Stimulated activated naive B cell treated with anti-CD40 and anti-IgM and Interleukin-4, amounts not matched to agents 10 μg/mL and 1 μg/mL and 100 μg/mL, for 72 hours (primary cell): ENCODE data around the gene ACSS3.

Experiments used
- ATAC-seq, 2 donors: fragments of 150-1000 bp; cut with Tn5 transposase; replicated peaks; 2 replicates each; pipeline ENCODE4 v1.10.0; 2021; ENCODE audit warnings: moderate library complexity in 1 of 2
- DNase-seq: peaks from one replicate; pipeline ENCODE4 v3.0.0; 2021
- H3K27ac Mint-ChIP-seq: one replicate; pipeline ENCODE4 v1.8.0; 2022; ENCODE audit warnings: mild to moderate bottlenecking, mixed read lengths
- H3K27me3 Mint-ChIP-seq, 2 donors: one replicate each; pipeline ENCODE4 v1.8.0; 2022; ENCODE audit warnings: mixed read lengths in 2 of 2
- H3K36me3 Mint-ChIP-seq, 2 donors: one replicate each; pipeline ENCODE4 v1.8.0; 2022; ENCODE audit warnings: mixed read lengths in 2 of 2, mild to moderate bottlenecking in 1 of 2
- H3K4me1 Mint-ChIP-seq, 2 donors: one replicate each; pipeline ENCODE4 v1.8.0; 2022; ENCODE audit warnings: mixed read lengths in 2 of 2, mild to moderate bottlenecking in 1 of 2
- H3K4me3 Mint-ChIP-seq, 2 donors: one replicate each; pipeline ENCODE4 v1.8.0; 2022; ENCODE audit warnings: mild to moderate bottlenecking in 2 of 2, mixed read lengths in 2 of 2, moderate library complexity in 1 of 2
- H3K9me3 Mint-ChIP-seq, 2 donors: one replicate each; pipeline ENCODE4 v1.8.0; 2022; ENCODE audit warnings: mixed read lengths in 2 of 2, mild to moderate bottlenecking in 1 of 2

Gene ACSS3

DNA sequence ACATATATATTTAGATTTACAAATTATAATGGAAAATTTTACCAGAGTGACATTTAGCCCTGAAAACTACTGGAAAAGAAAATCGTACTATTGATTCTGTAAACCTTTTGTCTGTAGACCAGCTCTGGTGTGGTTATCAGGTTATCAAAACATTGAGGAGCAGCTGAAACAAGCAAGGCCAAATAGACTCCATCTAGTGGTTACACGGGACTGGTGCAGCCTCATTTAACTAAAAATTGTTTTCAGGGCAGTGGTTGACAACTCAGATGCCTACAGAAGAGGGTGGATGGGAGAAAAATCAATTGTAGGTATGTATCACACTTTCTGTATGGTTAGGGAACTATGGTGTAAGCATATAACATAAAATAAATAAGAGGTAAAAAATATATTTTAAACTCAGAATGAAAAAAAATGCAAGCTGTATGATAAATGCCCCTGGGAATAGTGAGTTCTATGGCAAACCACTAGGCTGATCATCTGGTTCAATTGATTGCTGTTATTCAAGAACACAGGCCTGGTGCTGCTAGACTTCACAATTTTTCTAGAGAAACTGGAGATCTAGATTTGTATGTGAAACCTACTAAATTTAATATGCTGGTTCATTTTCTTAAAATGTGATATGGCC is 51.2 kb downstream of the ACSS3 start:
- no peaks in the 10 kb centered on the region for H3K36me3 Mint-ChIP-seq
- DNase-seq (no peak), ATAC-seq (peak; percentile 38 to 39)
- H3K4me3 Mint-ChIP-seq: no peak overlapping the region
- H3K27me3 Mint-ChIP-seq: no peaks in the 10 kb centered on the region
- no peak overlapping the region for H3K27ac Mint-ChIP-seq
- peaks cover 7 to 13% of the 10 kb centered on the region in 2 donors for H3K9me3 Mint-ChIP-seq
- no peaks in the 10 kb centered on the region for H3K4me1 Mint-ChIP-seq

DNA sequence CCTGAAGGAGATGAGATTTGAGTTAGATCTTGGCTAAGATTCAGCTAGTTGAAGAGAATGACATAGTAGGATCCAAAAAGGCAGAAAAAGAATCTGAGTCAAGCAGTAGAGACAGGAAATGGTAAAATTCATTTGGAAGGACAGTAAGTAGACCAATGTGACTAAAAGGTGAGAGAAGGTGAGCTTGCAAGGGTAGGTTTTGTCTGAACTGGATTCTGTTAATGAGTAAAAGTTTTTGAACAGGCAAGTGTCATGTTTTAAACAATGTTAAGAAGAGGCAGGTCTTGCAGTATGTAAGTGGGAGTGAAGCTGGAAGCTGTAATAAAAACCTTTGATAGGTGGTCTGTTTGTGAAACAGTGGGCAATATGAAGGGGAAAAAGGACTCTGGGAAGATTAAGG is 58.6 kb downstream of the ACSS3 start:
- no peaks in the 10 kb centered on the region for H3K27me3 Mint-ChIP-seq
- no peaks in the 10 kb centered on the region for H3K4me1 Mint-ChIP-seq
- no peak overlapping the region for H3K4me3 Mint-ChIP-seq
- no peak for ATAC-seq
- no peak overlapping the region for H3K27ac Mint-ChIP-seq
- peaks cover 4% of the 10 kb centered on the region in 2 donors for H3K9me3 Mint-ChIP-seq
- DNase-seq: no peak
- no peaks in the 10 kb centered on the region for H3K36me3 Mint-ChIP-seq

DNA sequence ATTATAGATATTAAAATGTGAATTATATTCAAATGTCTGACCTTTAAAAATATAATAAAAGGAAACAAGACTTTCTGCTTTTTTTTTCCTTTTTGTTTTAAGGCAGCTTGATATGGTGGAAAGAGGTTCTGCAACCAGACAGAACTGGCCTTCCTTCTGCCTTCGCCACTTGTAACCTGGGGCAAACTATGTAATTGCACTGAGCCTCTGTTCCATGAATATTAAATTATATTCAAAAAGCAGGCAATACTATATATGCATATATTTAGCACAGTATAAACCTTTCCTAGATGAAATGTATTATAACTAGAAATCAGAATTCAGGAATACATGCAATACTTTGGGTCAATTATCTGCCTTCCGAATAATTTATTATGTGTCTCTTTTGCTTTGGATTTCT is 59.9 kb downstream of the ACSS3 start:
- H3K27me3 Mint-ChIP-seq: no peaks in the 10 kb centered on the region
- H3K36me3 Mint-ChIP-seq: no peaks in the 10 kb centered on the region
- no peak for ATAC-seq
- H3K9me3 Mint-ChIP-seq: peaks cover 2 to 4% of the 10 kb centered on the region in 2 donors
- no peak overlapping the region for H3K27ac Mint-ChIP-seq
- no peak overlapping the region for H3K4me3 Mint-ChIP-seq
- H3K4me1 Mint-ChIP-seq: no peaks in the 10 kb centered on the region
- DNase-seq: no peak

DNA sequence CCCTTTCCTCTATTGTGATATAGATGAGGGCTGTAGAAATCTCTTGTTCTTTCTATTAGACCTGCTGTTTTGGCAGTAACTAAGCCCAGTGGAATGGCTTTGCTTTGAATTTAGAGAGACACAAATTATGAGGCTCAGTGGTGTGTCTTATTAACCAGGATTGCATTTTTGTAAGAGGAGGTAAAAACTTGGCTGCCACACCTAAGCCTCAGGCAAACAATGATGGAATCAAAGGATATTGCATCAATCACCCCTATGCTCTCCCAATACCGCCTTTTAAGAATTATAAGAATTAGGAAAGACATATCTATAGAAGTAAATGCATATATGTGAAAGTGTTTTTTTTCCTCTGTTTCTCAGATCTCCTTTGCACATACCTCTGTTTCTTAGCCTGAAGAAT is 63.3 kb downstream of the ACSS3 start:
- H3K36me3 Mint-ChIP-seq: no peaks in the 10 kb centered on the region
- ATAC-seq (no peak), DNase-seq (no peak)
- no peak overlapping the region for H3K4me3 Mint-ChIP-seq
- H3K27me3 Mint-ChIP-seq: no peaks in the 10 kb centered on the region
- H3K27ac Mint-ChIP-seq: no peak overlapping the region
- H3K9me3 Mint-ChIP-seq: no peaks in the 10 kb centered on the region
- H3K4me1 Mint-ChIP-seq: no peaks in the 10 kb centered on the region

DNA sequence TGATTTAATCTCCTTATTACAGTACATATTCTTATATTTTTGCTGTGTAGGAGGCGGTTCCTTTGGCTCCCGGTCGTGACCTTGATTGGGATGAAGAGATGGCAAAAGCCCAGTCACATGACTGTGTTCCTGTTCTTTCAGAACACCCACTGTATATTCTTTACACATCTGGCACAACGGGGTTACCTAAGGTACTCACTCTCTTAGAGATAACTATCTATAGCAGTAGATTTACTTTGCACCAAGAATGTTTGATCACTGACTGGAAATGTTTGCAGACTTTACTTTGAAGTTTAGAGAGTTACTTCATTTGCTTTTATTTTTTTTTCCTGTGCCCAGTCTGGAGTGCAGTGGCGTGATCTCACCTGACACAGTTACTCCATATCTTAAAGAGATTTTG is 65.2 kb downstream of the ACSS3 start:
- no peak for DNase-seq
- Mint-ChIP-seq H3K4me3 (no peak overlapping the region), H3K4me1 (no peaks in the 10 kb centered on the region), H3K9me3 (no peaks in the 10 kb centered on the region), H3K36me3 (no peaks in the 10 kb centered on the region), H3K27me3 (no peaks in the 10 kb centered on the region), H3K27ac (no peak overlapping the region)
- no peak for ATAC-seq

DNA sequence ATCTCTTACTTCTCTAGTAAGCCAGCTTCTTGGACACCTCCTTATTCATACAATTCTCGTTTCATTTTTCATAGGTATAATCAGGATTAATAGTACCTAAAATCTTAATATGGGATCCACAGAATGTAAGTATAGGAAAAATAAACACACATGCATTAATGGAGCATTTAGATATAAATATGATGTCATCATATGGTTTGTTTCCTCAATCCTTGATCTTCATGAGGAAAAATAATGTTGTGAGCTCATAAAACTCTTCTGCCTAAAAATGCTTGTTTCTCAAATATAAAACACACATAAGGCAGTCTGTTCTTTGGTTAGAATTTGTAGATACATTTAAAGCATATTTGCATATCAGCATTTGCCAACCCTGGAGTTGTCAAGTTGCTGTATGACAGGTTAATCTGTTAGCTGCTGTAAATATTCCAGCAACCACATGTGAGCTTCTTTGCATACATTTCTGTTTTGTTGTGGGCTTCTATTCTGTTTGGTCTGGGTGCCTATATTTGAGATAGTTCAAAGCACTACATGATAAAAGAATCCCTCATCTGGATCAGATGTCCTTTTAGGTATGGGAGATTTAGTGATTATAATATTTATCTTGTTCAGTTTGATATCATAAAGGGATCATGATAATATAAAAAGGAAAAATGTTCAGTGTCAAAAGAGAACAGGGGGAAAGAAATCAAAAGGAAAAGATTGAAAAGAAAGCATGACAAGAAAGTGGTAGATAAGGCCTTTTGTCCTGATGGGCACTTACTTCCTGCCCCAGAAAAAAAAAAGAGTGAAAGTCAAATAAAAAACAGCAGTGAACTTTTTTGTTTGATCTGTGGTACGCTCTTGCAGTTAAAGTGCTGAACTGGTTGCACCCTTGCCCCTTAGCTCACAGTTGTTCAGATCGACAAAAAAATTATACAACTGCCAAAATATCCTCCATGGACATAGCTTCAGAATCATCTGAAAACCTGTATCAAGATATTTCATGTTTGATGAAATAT is 68.6 kb downstream of the ACSS3 start:
- no peak overlapping the region for H3K4me3 Mint-ChIP-seq
- H3K9me3 Mint-ChIP-seq: peaks cover 0 to 4% of the 10 kb centered on the region in 2 donors
- no peaks in the 10 kb centered on the region for H3K27me3 Mint-ChIP-seq
- no peak overlapping the region for H3K27ac Mint-ChIP-seq
- no peaks in the 10 kb centered on the region for H3K4me1 Mint-ChIP-seq
- ATAC-seq (no peak), DNase-seq (no peak)
- no peaks in the 10 kb centered on the region for H3K36me3 Mint-ChIP-seq

DNA sequence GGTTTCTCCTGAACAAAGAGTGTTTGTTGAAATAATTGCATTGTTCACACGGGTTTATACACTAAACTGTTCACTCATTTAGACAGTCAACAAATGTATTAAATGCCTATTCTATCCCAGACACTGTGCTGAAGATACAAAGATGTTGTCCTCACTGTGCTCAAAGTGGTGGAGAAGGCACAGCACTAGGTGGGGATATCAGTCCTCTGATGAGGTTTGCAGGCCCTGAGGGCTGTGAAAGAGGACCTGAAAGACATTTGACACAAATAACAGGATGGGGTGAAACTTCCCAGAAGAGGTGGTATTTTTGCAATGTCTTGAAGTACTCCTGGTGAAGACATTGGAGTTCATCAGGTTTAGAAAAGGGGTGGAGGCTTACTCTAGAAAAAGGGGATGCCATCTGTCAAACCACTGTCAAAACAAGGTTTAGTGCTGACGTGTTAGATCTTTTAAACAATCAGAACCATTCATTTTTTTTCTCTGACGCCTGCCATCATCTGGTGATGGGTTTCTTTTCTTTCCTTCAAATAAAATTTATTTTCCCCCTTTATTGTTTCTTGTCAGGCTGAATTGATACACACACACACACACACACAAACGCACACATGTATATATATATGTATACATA is 69.5 kb downstream of the ACSS3 start:
- no peak overlapping the region for H3K27ac Mint-ChIP-seq
- ATAC-seq (no peak), DNase-seq (no peak)
- H3K4me3 Mint-ChIP-seq: no peak overlapping the region
- no peaks in the 10 kb centered on the region for H3K36me3 Mint-ChIP-seq
- peaks cover 0 to 4% of the 10 kb centered on the region in 2 donors for H3K9me3 Mint-ChIP-seq
- H3K27me3 Mint-ChIP-seq: no peaks in the 10 kb centered on the region
- no peaks in the 10 kb centered on the region for H3K4me1 Mint-ChIP-seq

DNA sequence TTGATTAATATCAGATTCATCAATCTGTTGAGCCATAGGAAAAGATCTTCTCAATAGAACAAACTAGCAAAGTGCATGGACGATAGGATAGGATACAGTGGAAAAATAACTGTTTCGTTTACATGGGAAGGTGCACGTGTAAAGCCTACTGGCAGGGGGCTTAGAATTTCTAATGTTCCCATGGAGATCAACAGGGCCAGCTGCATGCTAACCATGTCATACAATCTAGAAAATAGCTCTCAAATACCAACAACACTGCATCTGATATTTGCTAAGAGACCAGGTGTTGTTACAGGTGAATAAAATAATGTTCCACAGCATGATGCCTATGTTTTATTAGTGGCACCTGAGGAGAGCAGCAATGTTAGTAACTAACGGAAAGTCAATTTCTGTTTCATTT is 72.5 kb downstream of the ACSS3 start:
- H3K9me3 Mint-ChIP-seq: peaks cover 0 to 4% of the 10 kb centered on the region in 2 donors
- H3K4me1 Mint-ChIP-seq: no peaks in the 10 kb centered on the region
- ATAC-seq (no peak), DNase-seq (no peak)
- H3K27ac Mint-ChIP-seq: no peak overlapping the region
- no peaks in the 10 kb centered on the region for H3K36me3 Mint-ChIP-seq
- no peak overlapping the region for H3K4me3 Mint-ChIP-seq
- H3K27me3 Mint-ChIP-seq: no peaks in the 10 kb centered on the region

- no peaks in the 10 kb centered on the region for H3K27me3 Mint-ChIP-seq
- H3K4me1 Mint-ChIP-seq: no peaks in the 10 kb centered on the region
- ATAC-seq: no peak
- no peak for DNase-seq
- H3K9me3 Mint-ChIP-seq: peaks cover 0 to 5% of the 10 kb centered on the region in 2 donors
- H3K36me3 Mint-ChIP-seq: no peaks in the 10 kb centered on the region
- H3K27ac Mint-ChIP-seq: no peak overlapping the region
- no peak overlapping the region for H3K4me3 Mint-ChIP-seq
Measured at GRCh38 chr12:81159856-81160255, 82.0 kb downstream of the ACSS3 start.

DNA sequence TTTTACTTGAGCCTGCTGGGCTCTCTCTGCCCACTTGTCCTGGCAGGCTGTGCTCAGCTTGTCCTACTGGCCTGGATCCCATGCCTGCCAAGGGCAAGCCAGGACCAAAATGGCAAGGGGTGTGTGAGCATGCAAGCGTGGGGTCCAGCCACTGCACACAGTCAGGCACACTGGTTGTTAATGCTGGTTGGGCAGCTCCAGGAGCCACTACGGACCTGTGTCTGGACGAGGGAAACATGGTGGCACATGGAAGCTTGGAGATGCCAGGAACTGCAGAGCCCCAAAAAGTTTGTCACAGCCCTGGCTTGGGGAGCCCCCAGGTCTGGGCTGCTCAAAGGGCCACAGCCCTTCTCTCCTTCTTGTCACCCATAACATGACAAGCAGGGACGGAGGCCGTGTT is 83.8 kb downstream of the ACSS3 start:
- Mint-ChIP-seq H3K36me3 (no peaks in the 10 kb centered on the region), H3K4me1 (no peaks in the 10 kb centered on the region), H3K9me3 (peaks cover 0 to 5% of the 10 kb centered on the region in 2 donors), H3K27ac (no peak overlapping the region), H3K4me3 (no peak overlapping the region), H3K27me3 (no peaks in the 10 kb centered on the region)
- DNase-seq (no peak), ATAC-seq (no peak)

DNA sequence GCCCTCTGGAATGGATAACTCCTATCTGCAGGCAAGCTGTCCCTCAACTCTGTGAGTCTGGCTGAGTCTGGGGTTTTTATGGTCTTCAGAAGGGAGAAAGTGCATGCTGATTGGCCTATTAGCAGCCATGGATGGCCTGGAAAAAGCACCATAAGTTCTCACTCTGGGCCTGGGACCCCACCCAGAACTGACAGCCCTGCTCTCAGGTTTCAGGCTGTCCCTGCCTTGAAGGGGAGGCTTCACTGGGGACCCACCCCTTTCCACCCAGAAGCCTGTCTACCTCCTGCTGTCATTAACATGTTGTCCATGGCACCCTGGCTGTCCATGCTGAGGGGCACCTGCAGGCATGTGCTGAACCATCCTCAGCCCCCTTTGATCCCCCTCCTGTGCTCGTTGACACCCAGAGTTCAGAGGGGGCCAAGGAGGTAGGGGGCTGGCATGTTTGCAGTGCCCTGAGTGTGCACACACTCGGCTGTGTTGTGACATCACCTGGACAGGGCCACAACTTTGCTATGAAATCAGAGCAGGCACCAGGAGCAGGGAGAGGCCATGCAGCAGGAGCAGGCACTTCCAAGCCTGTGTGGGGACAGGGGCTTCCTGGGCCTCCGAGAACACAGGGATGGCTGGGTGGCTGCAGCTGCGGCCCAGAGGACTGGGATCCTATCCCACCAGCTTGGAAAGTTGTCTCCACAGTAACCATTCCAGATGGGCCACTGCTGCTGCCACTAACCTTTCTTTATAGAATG is 84.7 kb downstream of the ACSS3 start:
- H3K9me3 Mint-ChIP-seq: peaks cover 0 to 5% of the 10 kb centered on the region in 2 donors
- ATAC-seq (no peak), DNase-seq (no peak)
- no peaks in the 10 kb centered on the region for H3K4me1 Mint-ChIP-seq
- H3K4me3 Mint-ChIP-seq: no peak overlapping the region
- H3K27me3 Mint-ChIP-seq: no peaks in the 10 kb centered on the region
- no peak overlapping the region for H3K27ac Mint-ChIP-seq
- H3K36me3 Mint-ChIP-seq: no peaks in the 10 kb centered on the region

- DNase-seq (no peak), ATAC-seq (no peak)
- H3K36me3 Mint-ChIP-seq: no peaks in the 10 kb centered on the region
- no peaks in the 10 kb centered on the region for H3K27me3 Mint-ChIP-seq
- H3K4me1 Mint-ChIP-seq: no peaks in the 10 kb centered on the region
- H3K27ac Mint-ChIP-seq: no peak overlapping the region
- peaks cover 1 to 4% of the 10 kb centered on the region in 2 donors for H3K9me3 Mint-ChIP-seq
- H3K4me3 Mint-ChIP-seq: no peak overlapping the region
Measured at GRCh38 chr12:81164827-81165226, 86.9 kb downstream of the ACSS3 start.

DNA sequence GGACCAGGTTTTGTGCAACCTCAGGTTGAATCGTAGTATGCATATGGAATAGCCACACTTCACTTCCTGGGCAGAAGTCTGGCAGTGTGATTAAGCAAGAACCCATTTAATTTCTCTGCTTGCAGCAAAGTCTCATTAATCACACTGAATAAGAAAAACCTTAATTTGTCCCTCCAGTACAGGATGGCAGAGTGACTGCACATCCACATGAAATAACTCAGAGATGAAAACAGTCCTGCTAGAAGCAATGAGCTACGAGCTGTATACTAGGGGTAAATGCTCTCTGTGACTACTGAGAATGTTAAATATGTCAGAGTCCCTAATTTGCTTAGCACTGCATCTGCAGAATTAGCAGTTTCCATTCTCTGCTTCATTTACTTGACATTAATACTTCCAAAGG is 88.9 kb downstream of the ACSS3 start:
- ATAC-seq (no peak), DNase-seq (no peak)
- no peaks in the 10 kb centered on the region for H3K27me3 Mint-ChIP-seq
- H3K27ac Mint-ChIP-seq: no peak overlapping the region
- no peaks in the 10 kb centered on the region for H3K36me3 Mint-ChIP-seq
- H3K4me3 Mint-ChIP-seq: no peak overlapping the region
- no peaks in the 10 kb centered on the region for H3K4me1 Mint-ChIP-seq
- peaks cover 0 to 4% of the 10 kb centered on the region in 2 donors for H3K9me3 Mint-ChIP-seq

GRCh38 chr12:81167694-81168093 is 89.8 kb downstream of the ACSS3 start:
- no peaks in the 10 kb centered on the region for H3K4me1 Mint-ChIP-seq
- H3K27ac Mint-ChIP-seq: no peak overlapping the region
- no peaks in the 10 kb centered on the region for H3K36me3 Mint-ChIP-seq
- no peak for DNase-seq
- ATAC-seq: no peak
- no peaks in the 10 kb centered on the region for H3K27me3 Mint-ChIP-seq
- H3K9me3 Mint-ChIP-seq: peaks cover 0 to 4% of the 10 kb centered on the region in 2 donors
- H3K4me3 Mint-ChIP-seq: no peak overlapping the region
